Prostate gland (tissue), 2 donors: ENCODE results near the gene KIF18B. TPM values are rescaled to one million over a fixed set of nuclear protein-coding genes. Genes with fewer than 3 reads are reported as not detected.

ENCODE experiments used
- DNase-seq: peaks from one replicate; pipeline ENCODE4 v3.0.0-alpha.2; 2019; ENCODE audit warnings: low spot score
- H3K27ac ChIP-seq, 2 donors: fragments of 200-600 bp; sonication (generic); 2 replicates each; pipeline ENCODE4 v1.5.1; 2017 to 2019
- H3K27me3 ChIP-seq: fragments of 200-600 bp; sonication (generic); replicated peaks from 2 replicates; pipeline ENCODE4 v1.5.1; 2019; ENCODE audit not compliant: insufficient read depth
- H3K36me3 ChIP-seq, 2 donors: fragments of 200-600 bp; sonication (generic); 1 replicate in 1 of 2; 2 replicates in 1 of 2; pipeline versions ENCODE4 v1.5.1 to v1.8.1; 2017 to 2019
- H3K4me1 ChIP-seq: fragments of 200-600 bp; sonication (generic); replicated peaks from 2 replicates; pipeline ENCODE4 v1.5.1; 2019
- H3K4me3 ChIP-seq, 2 donors: fragments of 200-600 bp; sonication (generic); 2 replicates each; pipeline ENCODE4 v1.5.1; 2017 to 2019
- H3K9me3 ChIP-seq: fragments of 200-600 bp; sonication (generic); 2 replicates; pipeline ENCODE4 v1.5.1; 2017
- CTCF ChIP-seq, 4 experiments: fragments of 200-600 bp in 2 of 4; fragments of 450-650 bp in 2 of 4; sonication (generic) in 2 of 4; IDR thresholded peaks; 1 replicate in 3 of 4; 2 replicates in 1 of 4; pipeline ENCODE4 v1.5.1; 2016 to 2019; ENCODE audit warnings: antibody characterized with exemption in 4 of 4, mild to moderate bottlenecking in 2 of 4, moderate library complexity in 2 of 4
- POLR2A ChIP-seq: fragments of 450-650 bp; IDR thresholded peaks from one replicate; pipeline ENCODE4 v1.6.1; 2016; ENCODE audit warnings: antibody characterized with exemption, mild to moderate bottlenecking
- POLR2AphosphoS5 ChIP-seq: sonication (generic); formaldehyde crosslinking; IDR thresholded peaks from one replicate; pipeline ENCODE4 v1.6.1; 2017; ENCODE audit warnings: antibody characterized with exemption
- WGBS: methylation state at CpG from one replicate; pipeline ENCODE4 v1.1.5; 2018; 5-methylcytosine and 5-hydroxymethylcytosine counted together
- intact Hi-C: fragments of 100-400 bp; cut with DNase I; formaldehyde crosslinking; loops from one replicate; pipeline ENCODE4 v1.14.2; 2022
- total RNA-seq, 2 donors: library from RNA; depleted of rRNA; stranded (reverse); fragments of >200 nt; gene quantifications; one replicate each; pipeline ENCODE4 v1.1.0, GENCODE V29; 2016

Gene KIF18B
- total RNA-seq, 2 donors from 2014 or later, result 1.8 to 2.5 TPM

- no peak overlapping the region for H3K4me3 ChIP-seq
- TF ChIP-seq POLR2AphosphoS5, result no peak
- TF ChIP-seq CTCF (IDR thresholded peaks at IDR 0.05), result no peak
- TF ChIP-seq POLR2A, result no peak
- no peaks in the 10 kb centered on the region for H3K4me1 ChIP-seq
- no peak overlapping the region for H3K27ac ChIP-seq
- H3K9me3 ChIP-seq, result no peaks in the 10 kb centered on the region
- no peaks in the 10 kb centered on the region for H3K27me3 ChIP-seq
- intact Hi-C loops, result no loop called here
- DNase-seq, result no peak
- H3K36me3 ChIP-seq, result no peaks in the 10 kb centered on the region
- 65% methylated on average over 1 of the region's 1 CpG for WGBS
Observed at GRCh38 chr17:44940768-44941167, 6.8 kb downstream of the KIF18B start.

- intact Hi-C loops, result no loop called here
- no peak overlapping the region for H3K4me3 ChIP-seq
- TF ChIP-seq POLR2A (no peak), POLR2AphosphoS5 (no peak), CTCF (IDR thresholded peaks at IDR 0.05) (no peak)
- no peak overlapping the region for H3K27ac ChIP-seq
- DNase-seq, result no peak
- H3K4me1 ChIP-seq, result no peaks in the 10 kb centered on the region
- 39% methylated on average over 4 of the region's 4 CpGs for WGBS
- H3K36me3 ChIP-seq, result no peaks in the 10 kb centered on the region
- no peaks in the 10 kb centered on the region for H3K27me3 ChIP-seq
- H3K9me3 ChIP-seq, result no peaks in the 10 kb centered on the region
Observed at GRCh38 chr17:44940317-44940716, 7.3 kb downstream of the KIF18B start.

- no peak for TF ChIP-seq POLR2A
- no peak for TF ChIP-seq POLR2AphosphoS5
- TF ChIP-seq CTCF (IDR thresholded peaks at IDR 0.05), result no peak
- H3K9me3 ChIP-seq, result no peaks in the 10 kb centered on the region
- no peaks in the 10 kb centered on the region for H3K36me3 ChIP-seq
- 87% methylated on average over 9 of the region's 9 CpGs for WGBS
- no peaks in the 10 kb centered on the region for H3K4me1 ChIP-seq
- intact Hi-C loops, result no loop called here
- DNase-seq, result no peak
- no peak overlapping the region for H3K27ac ChIP-seq
- H3K4me3 ChIP-seq, result no peak overlapping the region
- H3K27me3 ChIP-seq, result no peaks in the 10 kb centered on the region
Observed at GRCh38 chr17:44935116-44935515, 12.5 kb downstream of the KIF18B start.

GRCh38 chr17:44934745-44935105, 12.8 kb downstream of the KIF18B start:
- Histone ChIP-seq H3K4me3 (no peak overlapping the region), H3K27me3 (no peaks in the 10 kb centered on the region), H3K4me1 (no peaks in the 10 kb centered on the region), H3K36me3 (no peaks in the 10 kb centered on the region), H3K9me3 (no peaks in the 10 kb centered on the region), H3K27ac (no peak overlapping the region)
- TF ChIP-seq POLR2AphosphoS5, result no peak
- no peak for TF ChIP-seq CTCF (IDR thresholded peaks at IDR 0.05)
- no peak for TF ChIP-seq POLR2A
- no peak for DNase-seq
- WGBS, result 93% methylated on average over 10 of the region's 10 CpGs
- intact Hi-C loops, result no loop called here

- no peaks in the 10 kb centered on the region for H3K27me3 ChIP-seq
- DNase-seq, result no peak
- 91% methylated on average over 33 of the region's 34 CpGs for WGBS
- no peaks in the 10 kb centered on the region for H3K4me1 ChIP-seq
- TF ChIP-seq POLR2AphosphoS5 (no peak), POLR2A (no peak), CTCF (IDR thresholded peaks at IDR 0.05) (no peak)
- intact Hi-C loops, result no loop called here
- H3K36me3 ChIP-seq, result no peaks in the 10 kb centered on the region
- no peaks in the 10 kb centered on the region for H3K9me3 ChIP-seq
- no peak overlapping the region for H3K4me3 ChIP-seq
- H3K27ac ChIP-seq, result no peak overlapping the region
Observed at GRCh38 chr17:44933824-44934744, 13.5 kb downstream of the KIF18B start.
